Brain microvascular endothelial cell (primary cell): Measurements from ENCODE around the gene CYREN.

Source experiments
- DNase-seq: peaks from one replicate; pipeline ENCODE4 v3.0.0-alpha.2; 2020
- H3K27ac ChIP-seq: fragments of 250-450 bp; sonication (Bioruptor Pico); 2 replicates; pipeline ENCODE4 v1.5.1; 2020; ENCODE audit warnings: mild to moderate bottlenecking, moderate library complexity
- H3K27me3 ChIP-seq: fragments of 250-450 bp; sonication (Bioruptor Pico); replicated peaks from 2 replicates; pipeline ENCODE4 v1.5.1; 2020; ENCODE audit warnings: mild to moderate bottlenecking
- H3K36me3 ChIP-seq: fragments of 250-450 bp; sonication (Bioruptor Pico); replicated peaks from 2 replicates; pipeline ENCODE4 v1.5.1; 2020; ENCODE audit warnings: mild to moderate bottlenecking
- H3K4me3 ChIP-seq: 2 replicates; pipeline ENCODE4 v1.5.1; 2011; ENCODE audit warnings: low read depth, mild to moderate bottlenecking, control low read depth, low read length, moderate library complexity
- in situ Hi-C: cut with HindIII; loops from 2 replicates; pipeline ENCODE4 v1.10.0; 2017; ENCODE audit warnings: low sequenced_read_pairs, low pct_ligation_motif_present
- TF ChIP-seq, protein P1 (sequence below): IDR thresholded peaks from 2 replicates; pipeline ENCODE4 v1.5.1; 2011; ENCODE audit warnings: low read depth, mild to moderate bottlenecking, moderate library complexity, low read length, control low read depth, inconsistent platforms; ENCODE audit errors: missing control alignments

Gene CYREN

GRCh38 chr7:135169964-135170273 lies 588 bp downstream of the CYREN start:
- peak overlapping the region; percentile 83 for H3K27ac ChIP-seq
- in situ Hi-C loops: loop anchor here (25.0 kb wide), 1 partner anchor 183 kb away; the partner anchor contains the start of gene AGBL3
- peaks cover 25% of the 10 kb centered on the region for H3K36me3 ChIP-seq
- peak overlapping the region; percentile 79 for H3K4me3 ChIP-seq
- TF ChIP-seq, protein P1, sequence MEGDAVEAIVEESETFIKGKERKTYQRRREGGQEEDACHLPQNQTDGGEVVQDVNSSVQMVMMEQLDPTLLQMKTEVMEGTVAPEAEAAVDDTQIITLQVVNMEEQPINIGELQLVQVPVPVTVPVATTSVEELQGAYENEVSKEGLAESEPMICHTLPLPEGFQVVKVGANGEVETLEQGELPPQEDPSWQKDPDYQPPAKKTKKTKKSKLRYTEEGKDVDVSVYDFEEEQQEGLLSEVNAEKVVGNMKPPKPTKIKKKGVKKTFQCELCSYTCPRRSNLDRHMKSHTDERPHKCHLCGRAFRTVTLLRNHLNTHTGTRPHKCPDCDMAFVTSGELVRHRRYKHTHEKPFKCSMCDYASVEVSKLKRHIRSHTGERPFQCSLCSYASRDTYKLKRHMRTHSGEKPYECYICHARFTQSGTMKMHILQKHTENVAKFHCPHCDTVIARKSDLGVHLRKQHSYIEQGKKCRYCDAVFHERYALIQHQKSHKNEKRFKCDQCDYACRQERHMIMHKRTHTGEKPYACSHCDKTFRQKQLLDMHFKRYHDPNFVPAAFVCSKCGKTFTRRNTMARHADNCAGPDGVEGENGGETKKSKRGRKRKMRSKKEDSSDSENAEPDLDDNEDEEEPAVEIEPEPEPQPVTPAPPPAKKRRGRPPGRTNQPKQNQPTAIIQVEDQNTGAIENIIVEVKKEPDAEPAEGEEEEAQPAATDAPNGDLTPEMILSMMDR: no peak
- no peak for DNase-seq
- H3K27me3 ChIP-seq: no peaks in the 10 kb centered on the region

DNA sequence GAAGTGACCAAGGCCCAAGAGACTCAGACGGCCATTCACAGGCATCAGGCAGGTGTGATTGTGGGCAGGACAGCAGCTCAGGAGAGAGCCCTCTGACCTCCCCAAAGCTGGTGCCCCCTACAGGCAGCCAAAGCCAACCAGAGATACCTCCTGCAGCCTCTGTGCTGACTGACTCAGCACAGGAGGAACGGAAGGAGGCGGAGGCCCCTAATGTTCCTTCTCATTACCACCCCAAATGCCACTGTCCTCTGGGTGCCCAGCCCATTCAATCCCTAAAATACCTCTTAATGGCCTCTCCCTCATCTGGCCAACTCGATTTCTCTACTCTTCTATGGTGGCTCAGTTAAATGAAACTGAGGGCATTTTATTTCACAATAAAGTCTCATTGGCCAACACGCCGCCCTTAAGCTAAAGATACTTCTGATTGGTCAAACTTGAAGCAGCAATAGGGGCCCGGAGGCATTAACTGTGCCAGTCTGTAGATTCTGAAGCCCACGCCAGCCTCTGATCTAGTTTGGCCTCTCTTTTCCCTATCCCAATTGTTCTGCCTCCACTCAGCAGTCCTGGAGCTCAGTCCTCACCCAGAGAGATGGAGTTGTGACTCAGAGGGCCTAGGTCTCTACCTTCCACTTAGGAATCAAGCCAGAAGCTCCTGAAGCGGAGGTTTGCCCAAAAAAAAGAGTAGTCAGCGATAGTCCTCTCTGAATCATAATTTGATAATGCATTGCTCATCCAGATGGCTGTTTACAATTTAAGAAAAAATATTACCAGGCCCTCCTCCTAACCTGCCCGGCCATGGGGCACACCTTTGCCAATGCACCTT lies 1.2 kb downstream of the CYREN start:
- H3K36me3 ChIP-seq: peaks cover 25% of the 10 kb centered on the region
- TF ChIP-seq, protein P1: peak; percentile 60
- peak overlapping the region; percentile 83 for H3K27ac ChIP-seq
- peak overlapping the region; percentile 79 for H3K4me3 ChIP-seq
- no peaks in the 10 kb centered on the region for H3K27me3 ChIP-seq
- peak; percentile 37 for DNase-seq
- in situ Hi-C loops: loop anchor here (25.0 kb wide), 1 partner anchor 182 kb away; the partner anchor contains the start of gene AGBL3

GRCh38 chr7:135168489-135169140 lies 1.9 kb downstream of the CYREN start:
- DNase-seq: no peak
- H3K4me3 ChIP-seq: no peak overlapping the region
- TF ChIP-seq, protein P1: no peak
- no peaks in the 10 kb centered on the region for H3K27me3 ChIP-seq
- in situ Hi-C loops: loop anchor here (25.0 kb wide), 1 partner anchor 181 kb away; the partner anchor contains the start of gene AGBL3
- H3K36me3 ChIP-seq: peaks cover 25% of the 10 kb centered on the region
- H3K27ac ChIP-seq: no peak overlapping the region

DNA sequence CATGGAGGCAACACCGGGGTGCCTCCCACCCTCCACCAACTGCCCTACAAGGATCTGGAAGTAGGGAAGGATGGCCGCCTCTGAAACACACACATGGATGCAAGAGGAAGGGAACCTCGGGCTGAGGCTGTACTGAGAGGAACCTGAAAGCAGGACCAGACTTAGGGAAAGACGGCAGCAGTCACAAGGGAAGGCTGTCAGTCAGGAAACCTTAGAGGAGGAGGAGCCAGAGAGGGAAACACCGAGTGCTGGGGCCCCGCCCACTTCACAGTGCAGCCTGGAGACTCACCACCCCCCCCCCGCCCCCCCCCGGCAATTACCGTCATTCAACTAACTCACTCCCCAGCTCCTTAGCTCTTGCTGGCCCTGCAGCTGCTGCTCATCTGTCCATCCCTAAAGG lies 2.5 kb downstream of the CYREN start:
- no peaks in the 10 kb centered on the region for H3K27me3 ChIP-seq
- no peak overlapping the region for H3K4me3 ChIP-seq
- in situ Hi-C loops: loop anchor here (25.0 kb wide), 1 partner anchor 181 kb away; the partner anchor contains the start of gene AGBL3
- H3K36me3 ChIP-seq: peaks cover 25% of the 10 kb centered on the region
- no peak overlapping the region for H3K27ac ChIP-seq
- no peak for DNase-seq
- TF ChIP-seq, protein P1: no peak

- no peak overlapping the region for H3K4me3 ChIP-seq
- no peak overlapping the region for H3K27ac ChIP-seq
- in situ Hi-C loops: loop anchor here (25.0 kb wide), 1 partner anchor 180 kb away; the partner anchor contains the start of gene AGBL3
- peaks cover 25% of the 10 kb centered on the region for H3K36me3 ChIP-seq
- no peak for DNase-seq
- TF ChIP-seq, protein P1: no peak
- no peaks in the 10 kb centered on the region for H3K27me3 ChIP-seq
Measured at GRCh38 chr7:135167365-135167917, 3.1 kb downstream of the CYREN start.
